ENCODE results near the gene RTTN. TPM values are rescaled to one million over a fixed set of nuclear protein-coding genes. Genes with fewer than 3 reads are reported as not detected.

RTTN gene
- total RNA-seq, 2 experiments from 2014 or later, result 24.2 to 28.6 TPM

GRCh38 chr18:70078106-70078505 is 127.4 kb downstream of the RTTN start:
- CTCF ChIA-PET, result no interaction called here
- Mint-ChIP-seq H3K4me3 (no peak overlapping the region), H3K27me3 (no peaks in the 10 kb centered on the region), H3K4me1 (no peaks in the 10 kb centered on the region), H3K27ac (no peak overlapping the region), H3K9me3 (no peaks in the 10 kb centered on the region), H3K36me3 (ENCODE audit: low read depth) (peaks cover 16% of the 10 kb centered on the region)
- POLR2A ChIA-PET, result interaction anchor here (0.7 kb wide), 1 partner anchor 9 kb away, joined by 3 read pairs; no protein-coding TSS in a partner anchor
- no peak for DNase-seq

- Mint-ChIP-seq H3K4me3 (no peak overlapping the region), H3K27me3 (no peaks in the 10 kb centered on the region)
- POLR2A ChIA-PET, result no interaction called here
Measured at GRCh38 chr18:70075906-70076305, 129.6 kb downstream of the RTTN start.

GRCh38 chr18:70074116-70074515 is 131.4 kb downstream of the RTTN start:
- POLR2A ChIA-PET, result no interaction called here
- H3K4me1 Mint-ChIP-seq, result peaks cover 4% of the 10 kb centered on the region
- peaks cover 11% of the 10 kb centered on the region for H3K36me3 Mint-ChIP-seq (ENCODE audit: low read depth)
- no peaks in the 10 kb centered on the region for H3K9me3 Mint-ChIP-seq
- no peak overlapping the region for H3K27ac Mint-ChIP-seq
- CTCF ChIA-PET, result no interaction called here
- DNase-seq, result no peak
- H3K4me3 Mint-ChIP-seq, result no peak overlapping the region
- H3K27me3 Mint-ChIP-seq, result no peaks in the 10 kb centered on the region

More at GRCh38 chr18:70075906-70076305, 129.6 kb downstream of the RTTN start:
- no peak for DNase-seq
- no peak overlapping the region for H3K27ac Mint-ChIP-seq
- CTCF ChIA-PET, result no interaction called here
- H3K36me3 Mint-ChIP-seq (ENCODE audit: low read depth), result peaks cover 16% of the 10 kb centered on the region
- H3K4me1 Mint-ChIP-seq, result no peaks in the 10 kb centered on the region
- no peaks in the 10 kb centered on the region for H3K9me3 Mint-ChIP-seq

- peaks cover 4% of the 10 kb centered on the region for H3K4me1 Mint-ChIP-seq
- CTCF ChIA-PET, result no interaction called here
- no peak overlapping the region for H3K27ac Mint-ChIP-seq
- POLR2A ChIA-PET, result interaction anchor here (0.6 kb wide), 1 partner anchor 117 kb away, joined by 3 read pairs; no protein-coding TSS in a partner anchor
- H3K4me3 Mint-ChIP-seq, result no peak overlapping the region
- no peak for DNase-seq
- no peaks in the 10 kb centered on the region for H3K9me3 Mint-ChIP-seq
- no peaks in the 10 kb centered on the region for H3K27me3 Mint-ChIP-seq
- H3K36me3 Mint-ChIP-seq (ENCODE audit: low read depth), result peaks cover 16% of the 10 kb centered on the region
Measured at GRCh38 chr18:70073432-70073831, 132.1 kb downstream of the RTTN start.

- Mint-ChIP-seq H3K27me3 (no peaks in the 10 kb centered on the region), H3K4me1 (peaks cover 4% of the 10 kb centered on the region), H3K9me3 (no peaks in the 10 kb centered on the region), H3K36me3 (ENCODE audit: low read depth) (peaks cover 12% of the 10 kb centered on the region), H3K27ac (no peak overlapping the region), H3K4me3 (no peak overlapping the region)
- DNase-seq, result peak; percentile 16
- ChIA-PET POLR2A (interaction anchor here (0.6 kb wide), 1 partner anchor 116 kb away, joined by 3 read pairs; no protein-coding TSS in a partner anchor), CTCF (no interaction called here)
Measured at GRCh38 chr18:70072678-70073077, 132.8 kb downstream of the RTTN start.

GRCh38 chr18:70069965-70070364 is 135.5 kb downstream of the RTTN start:
- ChIA-PET CTCF (no interaction called here), POLR2A (no interaction called here)
- Mint-ChIP-seq H3K36me3 (ENCODE audit: low read depth) (peaks cover 14% of the 10 kb centered on the region), H3K27ac (no peak overlapping the region), H3K9me3 (no peaks in the 10 kb centered on the region), H3K4me3 (no peak overlapping the region), H3K27me3 (no peaks in the 10 kb centered on the region), H3K4me1 (peaks cover 4% of the 10 kb centered on the region)
- no peak for DNase-seq

- Mint-ChIP-seq H3K4me1 (peaks cover 4% of the 10 kb centered on the region), H3K9me3 (no peaks in the 10 kb centered on the region), H3K36me3 (ENCODE audit: low read depth) (peaks cover 14% of the 10 kb centered on the region), H3K4me3 (no peak overlapping the region), H3K27me3 (no peaks in the 10 kb centered on the region), H3K27ac (no peak overlapping the region)
- no peak for DNase-seq
- POLR2A ChIA-PET, result interaction anchor here (0.6 kb wide), 1 partner anchor 8 kb away, joined by 3 read pairs; no protein-coding TSS in a partner anchor
- CTCF ChIA-PET, result no interaction called here
Measured at GRCh38 chr18:70069382-70069781, 136.1 kb downstream of the RTTN start.

- ChIA-PET POLR2A (interaction anchor here (0.6 kb wide), 1 partner anchor 9 kb away, joined by 3 read pairs; no protein-coding TSS in a partner anchor), CTCF (no interaction called here)
Measured at GRCh38 chr18:70068981-70069380, 136.5 kb downstream of the RTTN start.

GRCh38 chr18:70059684-70060083 is 145.8 kb downstream of the RTTN start:
- H3K4me1 Mint-ChIP-seq, result no peaks in the 10 kb centered on the region
- H3K27ac Mint-ChIP-seq, result no peak overlapping the region
- POLR2A ChIA-PET, result no interaction called here

More at GRCh38 chr18:70068981-70069380, 136.5 kb downstream of the RTTN start:
- Mint-ChIP-seq H3K4me1 (peaks cover 4% of the 10 kb centered on the region), H3K9me3 (no peaks in the 10 kb centered on the region), H3K27ac (no peak overlapping the region), H3K27me3 (no peaks in the 10 kb centered on the region), H3K36me3 (ENCODE audit: low read depth) (peaks cover 12% of the 10 kb centered on the region), H3K4me3 (no peak overlapping the region)
- no peak for DNase-seq

GRCh38 chr18:70058916-70059315 is 146.6 kb downstream of the RTTN start:
- Mint-ChIP-seq H3K9me3 (no peaks in the 10 kb centered on the region), H3K27ac (no peak overlapping the region), H3K4me1 (no peaks in the 10 kb centered on the region), H3K36me3 (ENCODE audit: low read depth) (peaks cover 37% of the 10 kb centered on the region), H3K27me3 (no peaks in the 10 kb centered on the region), H3K4me3 (no peak overlapping the region)
- ChIA-PET POLR2A (no interaction called here), CTCF (interaction anchor here (1.0 to 1.1 kb wide), 2 partner anchors 13 to 38 kb away, joined by 3 read pairs; no protein-coding TSS in a partner anchor)
- no peak for DNase-seq

More at GRCh38 chr18:70059684-70060083, 145.8 kb downstream of the RTTN start:
- CTCF ChIA-PET, result interaction anchor here (1.1 kb wide), 1 partner anchor 38 kb away, joined by 3 read pairs; no protein-coding TSS in a partner anchor
- no peak for DNase-seq
- Mint-ChIP-seq H3K27me3 (no peaks in the 10 kb centered on the region), H3K36me3 (ENCODE audit: low read depth) (peaks cover 36% of the 10 kb centered on the region), H3K4me3 (no peak overlapping the region), H3K9me3 (no peaks in the 10 kb centered on the region)

GRCh38 chr18:70047931-70048603 is 157.4 kb downstream of the RTTN start:
- no peaks in the 10 kb centered on the region for H3K27me3 Mint-ChIP-seq
- H3K27ac Mint-ChIP-seq, result no peak overlapping the region
- ChIA-PET POLR2A (no interaction called here), CTCF (no interaction called here)
- no peaks in the 10 kb centered on the region for H3K4me1 Mint-ChIP-seq
- no peak for DNase-seq
- H3K4me3 Mint-ChIP-seq, result no peak overlapping the region
- H3K9me3 Mint-ChIP-seq, result no peaks in the 10 kb centered on the region
- H3K36me3 Mint-ChIP-seq (ENCODE audit: low read depth), result peaks cover 32% of the 10 kb centered on the region

GRCh38 chr18:70046796-70047195 is 158.7 kb downstream of the RTTN start:
- no peak for DNase-seq
- CTCF ChIA-PET, result no interaction called here
- peaks cover 35% of the 10 kb centered on the region for H3K36me3 Mint-ChIP-seq (ENCODE audit: low read depth)
- no peak overlapping the region for H3K4me3 Mint-ChIP-seq
- H3K4me1 Mint-ChIP-seq, result no peaks in the 10 kb centered on the region
- POLR2A ChIA-PET, result no interaction called here
- H3K9me3 Mint-ChIP-seq, result no peaks in the 10 kb centered on the region
- no peak overlapping the region for H3K27ac Mint-ChIP-seq
- H3K27me3 Mint-ChIP-seq, result no peaks in the 10 kb centered on the region

GRCh38 chr18:70046207-70046606 is 159.3 kb downstream of the RTTN start:
- no peaks in the 10 kb centered on the region for H3K4me1 Mint-ChIP-seq
- no peak overlapping the region for H3K4me3 Mint-ChIP-seq
- no peaks in the 10 kb centered on the region for H3K27me3 Mint-ChIP-seq
- DNase-seq, result no peak
- H3K9me3 Mint-ChIP-seq, result no peaks in the 10 kb centered on the region
- peaks cover 34% of the 10 kb centered on the region for H3K36me3 Mint-ChIP-seq (ENCODE audit: low read depth)
- ChIA-PET CTCF (interaction anchor here (0.8 kb wide), 1 partner anchor 12 kb away, joined by 3 read pairs; no protein-coding TSS in a partner anchor), POLR2A (no interaction called here)
- H3K27ac Mint-ChIP-seq, result no peak overlapping the region

- POLR2A ChIA-PET, result no interaction called here
- CTCF ChIA-PET, result no interaction called here
- DNase-seq, result no peak
- no peak overlapping the region for H3K4me3 Mint-ChIP-seq
- H3K27me3 Mint-ChIP-seq, result no peaks in the 10 kb centered on the region
- H3K9me3 Mint-ChIP-seq, result no peaks in the 10 kb centered on the region
- no peaks in the 10 kb centered on the region for H3K4me1 Mint-ChIP-seq
- H3K27ac Mint-ChIP-seq, result no peak overlapping the region
- H3K36me3 Mint-ChIP-seq (ENCODE audit: low read depth), result peaks cover 25% of the 10 kb centered on the region
Measured at GRCh38 chr18:70044632-70045031, 160.9 kb downstream of the RTTN start.
